HPDE6-E6E7 (cell line): ENCODE data around the gene TET1.
"Not testable (repeated sequence)": the region's sequence is repeated elsewhere in the genome, so short reads cannot be mapped to it uniquely, and the experiment has no call there.

ENCODE experiments used
- DNase-seq: peaks from one replicate; pipeline ENCODE4 v3.0.0; 2011; ENCODE audit warnings: missing footprints; ENCODE audit errors: extremely low spot score

The TET1 gene

GRCh38 chr10:68560186-68560942, at the start of gene TET1:
Gene TET1 (plus strand): TSS chr10:68560337. CDS start chr10:68572339, 12,002 bp downstream.
- DNase-seq, result no peak

GRCh38 chr10:68516216-68516615, 43.9 kb upstream of the TET1 start:
- DNase-seq, result not testable (repeated sequence)

- DNase-seq, result no peak
These were observed 43.4 kb upstream of the TET1 start for GRCh38 chr10:68516766-68517165.

GRCh38 chr10:68517188-68517587, 42.9 kb upstream of the TET1 start:
- DNase-seq, result no peak

GRCh38 chr10:68518609-68519008, 41.5 kb upstream of the TET1 start:
- DNase-seq, result not testable (repeated sequence)

GRCh38 chr10:68525490-68526038, 34.6 kb upstream of the TET1 start:
- not testable (repeated sequence) for DNase-seq

- no peak for DNase-seq
These were observed 33.4 kb upstream of the TET1 start for GRCh38 chr10:68526634-68527307.

GRCh38 chr10:68536973-68537372, 23.2 kb upstream of the TET1 start:
- DNase-seq, result no peak

- no peak for DNase-seq
These were observed 22.3 kb upstream of the TET1 start for GRCh38 chr10:68537796-68538195.

- peak; percentile 76 for DNase-seq
These were observed 16.9 kb upstream of the TET1 start for GRCh38 chr10:68543004-68543918.

- no peak for DNase-seq
These were observed 9.3 kb upstream of the TET1 start for GRCh38 chr10:68550747-68551411.

- DNase-seq, result no peak
These were observed 7.0 kb upstream of the TET1 start for GRCh38 chr10:68553138-68553537.

- no peak for DNase-seq
These were observed 6.5 kb upstream of the TET1 start for GRCh38 chr10:68553599-68553998.

- DNase-seq, result no peak
These were observed 1.7 kb upstream of the TET1 start for GRCh38 chr10:68558478-68558877.

GRCh38 chr10:68559251-68559650, 886 bp upstream of the TET1 start:
- no peak for DNase-seq

- no peak for DNase-seq
These were observed 324 bp upstream of the TET1 start for GRCh38 chr10:68559841-68560185.

GRCh38 chr10:68560943-68561864, 1.1 kb downstream of the TET1 start:
- no peak for DNase-seq

- no peak for DNase-seq
These were observed 1.9 kb downstream of the TET1 start for GRCh38 chr10:68561865-68562649.
